ENCODE data around the gene CEP57L1.
"Not testable (repeated sequence)": the region's sequence is repeated elsewhere in the genome, so short reads cannot be mapped to it uniquely, and the experiment has no call there.

Gene CEP57L1

GRCh38 chr6:109074133-109074415, 21.2 kb upstream of the CEP57L1 start:
- DNase-seq (ENCODE audit: low spot score), result no peak

GRCh38 chr6:109075934-109076333, 19.4 kb upstream of the CEP57L1 start:
- DNase-seq (ENCODE audit: low spot score), result no peak

- no peak for DNase-seq (ENCODE audit: low spot score)
These were observed 18.9 kb upstream of the CEP57L1 start for GRCh38 chr6:109076377-109076776.

GRCh38 chr6:109079981-109080380, 15.3 kb upstream of the CEP57L1 start:
- DNase-seq (ENCODE audit: low spot score), result no peak

GRCh38 chr6:109081026-109081425, 14.3 kb upstream of the CEP57L1 start:
- no peak for DNase-seq (ENCODE audit: low spot score)

- no peak for DNase-seq (ENCODE audit: low spot score)
These were observed 13.7 kb upstream of the CEP57L1 start for GRCh38 chr6:109081516-109082187.

- DNase-seq (ENCODE audit: low spot score), result no peak
These were observed 13.1 kb upstream of the CEP57L1 start for GRCh38 chr6:109082188-109082577.

- DNase-seq (ENCODE audit: low spot score), result no peak
These were observed 11.7 kb upstream of the CEP57L1 start for GRCh38 chr6:109083657-109084056.

- not testable (repeated sequence) for DNase-seq (ENCODE audit: low spot score)
These were observed 11.2 kb upstream of the CEP57L1 start for GRCh38 chr6:109084146-109084545.

- DNase-seq (ENCODE audit: low spot score), result no peak
These were observed 7.5 kb upstream of the CEP57L1 start for GRCh38 chr6:109087661-109088264.

GRCh38 chr6:109088995-109089394, 6.3 kb upstream of the CEP57L1 start:
- no peak for DNase-seq (ENCODE audit: low spot score)

- DNase-seq (ENCODE audit: low spot score), result no peak
These were observed 3.8 kb upstream of the CEP57L1 start for GRCh38 chr6:109091314-109092024.

- DNase-seq (ENCODE audit: low spot score), result no peak
These were observed 3.2 kb upstream of the CEP57L1 start for GRCh38 chr6:109092074-109092473.

- DNase-seq (ENCODE audit: low spot score), result no peak
These were observed 1.4 kb upstream of the CEP57L1 start for GRCh38 chr6:109093732-109094415.

GRCh38 chr6:109094416-109095035, 781 bp upstream of the CEP57L1 start, which contains the start of gene SESN1:
Gene SESN1 (minus strand): TSS chr6:109094846. CDS start chr6:109094073, 773 bp downstream.
- DNase-seq (ENCODE audit: low spot score), result peak; percentile 96

- no peak for DNase-seq (ENCODE audit: low spot score)
These were observed 453 bp downstream of the CEP57L1 start for GRCh38 chr6:109095835-109096084.

GRCh38 chr6:109096208-109096607, 901 bp downstream of the CEP57L1 start:
- no peak for DNase-seq (ENCODE audit: low spot score)

- DNase-seq (ENCODE audit: low spot score), result no peak
These were observed 2.4 kb downstream of the CEP57L1 start for GRCh38 chr6:109097661-109098060.

- no peak for DNase-seq (ENCODE audit: low spot score)
These were observed 7.5 kb downstream of the CEP57L1 start for GRCh38 chr6:109102762-109103161.

- no peak for DNase-seq (ENCODE audit: low spot score)
These were observed 8.6 kb downstream of the CEP57L1 start for GRCh38 chr6:109103942-109104341.

GRCh38 chr6:109104512-109104911, 9.2 kb downstream of the CEP57L1 start:
- no peak for DNase-seq (ENCODE audit: low spot score)

GRCh38 chr6:109105681-109106080, 10.4 kb downstream of the CEP57L1 start:
- no peak for DNase-seq (ENCODE audit: low spot score)

GRCh38 chr6:109109663-109110062, 14.4 kb downstream of the CEP57L1 start:
- DNase-seq (ENCODE audit: low spot score), result not testable (repeated sequence)

All from AG08396 (cell line).